Measurements from ENCODE around the gene GRB2. TPM values are rescaled to one million over a fixed set of nuclear protein-coding genes. Genes with fewer than 3 reads are reported as not detected.
A peak's percentile ranks its signal among the peaks of the same experiment; 100 is the strongest.

The GRB2 gene
- total and polyA plus RNA-seq, 2 experiments from 2014 or later: 89.0 to 112 TPM

GRCh38 chr17:75349589-75349988 is 55.9 kb downstream of the GRB2 start:
- Histone ChIP-seq H3K79me2 (replicated peaks; ENCODE audit: insufficient read depth) (peaks cover 73% of the 10 kb centered on the region), H3F3A (replicated peaks; ENCODE audit: low read depth) (peaks cover 14% of the 10 kb centered on the region), H2AFZ (no peak overlapping the region), H3K9me2 (ENCODE audit: insufficient read depth) (no peaks in the 10 kb centered on the region), H3K4me1 (ENCODE audit: insufficient read depth) (peaks cover 55% of the 10 kb centered on the region), H4K20me1 (replicated peaks; ENCODE audit: insufficient read depth) (no peaks in the 10 kb centered on the region; the same call in 1 of the 2 replicates), H3K27me3 (ENCODE audit: insufficient read depth) (no peaks in the 10 kb centered on the region), H3K36me3 (ENCODE audit: insufficient read depth) (no peaks in the 10 kb centered on the region), H3K27ac (ENCODE audit: low read depth) (peak overlapping the region; percentile 52; the same call in 1 of the 2 replicates), H3K4me3 (no peak overlapping the region), H3K4me2 (no peak overlapping the region)
- no peak for DNase-seq (ENCODE audit: low spot score)
- no peak overlapping the region for H3K27ac Mint-ChIP-seq
- ATAC-seq: no peak
- peaks cover 4% of the 10 kb centered on the region; the same call in 2 of the 3 replicates for H3K9me3 Mint-ChIP-seq
- peaks cover 6% of the 10 kb centered on the region; the same call in 2 of the 3 replicates for H3K36me3 Mint-ChIP-seq (ENCODE audit: low read depth)
- H3K4me3 Mint-ChIP-seq: no peak overlapping the region
- H3K27me3 Mint-ChIP-seq (ENCODE audit: insufficient read depth, low read depth, poor library complexity): peaks cover 5% of the 10 kb centered on the region
- TF ChIP-seq ZNF331 (CRISPR knock-in tag; IDR thresholded peaks at IDR 0.05; ENCODE audit: low read depth) (no peak), CREB1 (CRISPR knock-in tag; IDR thresholded peaks at IDR 0.05; ENCODE audit: low read depth) (no peak), ZNF114 (CRISPR knock-in tag; IDR thresholded peaks at IDR 0.05) (no peak), JUNB (IDR thresholded peaks at IDR 0.05; ENCODE audit: unreplicated experiment) (no peak), STAT1 (IDR thresholded peaks at IDR 0.05; ENCODE audit: unreplicated experiment) (no peak), EZH2phosphoT487 (IDR thresholded peaks at IDR 0.05; ENCODE audit: unreplicated experiment) (no peak), POLR2AphosphoS5 (IDR thresholded peaks at IDR 0.05; ENCODE audit: low read depth) (no peak), EZH2 (IDR thresholded peaks at IDR 0.05; ENCODE audit: low read depth, unreplicated experiment) (no peak), REST (IDR thresholded peaks at IDR 0.05; ENCODE audit: unreplicated experiment) (no peak), NANOG (IDR thresholded peaks at IDR 0.05; ENCODE audit: borderline replicate concordance) (no peak)
- TF ChIP-seq, protein P1, sequence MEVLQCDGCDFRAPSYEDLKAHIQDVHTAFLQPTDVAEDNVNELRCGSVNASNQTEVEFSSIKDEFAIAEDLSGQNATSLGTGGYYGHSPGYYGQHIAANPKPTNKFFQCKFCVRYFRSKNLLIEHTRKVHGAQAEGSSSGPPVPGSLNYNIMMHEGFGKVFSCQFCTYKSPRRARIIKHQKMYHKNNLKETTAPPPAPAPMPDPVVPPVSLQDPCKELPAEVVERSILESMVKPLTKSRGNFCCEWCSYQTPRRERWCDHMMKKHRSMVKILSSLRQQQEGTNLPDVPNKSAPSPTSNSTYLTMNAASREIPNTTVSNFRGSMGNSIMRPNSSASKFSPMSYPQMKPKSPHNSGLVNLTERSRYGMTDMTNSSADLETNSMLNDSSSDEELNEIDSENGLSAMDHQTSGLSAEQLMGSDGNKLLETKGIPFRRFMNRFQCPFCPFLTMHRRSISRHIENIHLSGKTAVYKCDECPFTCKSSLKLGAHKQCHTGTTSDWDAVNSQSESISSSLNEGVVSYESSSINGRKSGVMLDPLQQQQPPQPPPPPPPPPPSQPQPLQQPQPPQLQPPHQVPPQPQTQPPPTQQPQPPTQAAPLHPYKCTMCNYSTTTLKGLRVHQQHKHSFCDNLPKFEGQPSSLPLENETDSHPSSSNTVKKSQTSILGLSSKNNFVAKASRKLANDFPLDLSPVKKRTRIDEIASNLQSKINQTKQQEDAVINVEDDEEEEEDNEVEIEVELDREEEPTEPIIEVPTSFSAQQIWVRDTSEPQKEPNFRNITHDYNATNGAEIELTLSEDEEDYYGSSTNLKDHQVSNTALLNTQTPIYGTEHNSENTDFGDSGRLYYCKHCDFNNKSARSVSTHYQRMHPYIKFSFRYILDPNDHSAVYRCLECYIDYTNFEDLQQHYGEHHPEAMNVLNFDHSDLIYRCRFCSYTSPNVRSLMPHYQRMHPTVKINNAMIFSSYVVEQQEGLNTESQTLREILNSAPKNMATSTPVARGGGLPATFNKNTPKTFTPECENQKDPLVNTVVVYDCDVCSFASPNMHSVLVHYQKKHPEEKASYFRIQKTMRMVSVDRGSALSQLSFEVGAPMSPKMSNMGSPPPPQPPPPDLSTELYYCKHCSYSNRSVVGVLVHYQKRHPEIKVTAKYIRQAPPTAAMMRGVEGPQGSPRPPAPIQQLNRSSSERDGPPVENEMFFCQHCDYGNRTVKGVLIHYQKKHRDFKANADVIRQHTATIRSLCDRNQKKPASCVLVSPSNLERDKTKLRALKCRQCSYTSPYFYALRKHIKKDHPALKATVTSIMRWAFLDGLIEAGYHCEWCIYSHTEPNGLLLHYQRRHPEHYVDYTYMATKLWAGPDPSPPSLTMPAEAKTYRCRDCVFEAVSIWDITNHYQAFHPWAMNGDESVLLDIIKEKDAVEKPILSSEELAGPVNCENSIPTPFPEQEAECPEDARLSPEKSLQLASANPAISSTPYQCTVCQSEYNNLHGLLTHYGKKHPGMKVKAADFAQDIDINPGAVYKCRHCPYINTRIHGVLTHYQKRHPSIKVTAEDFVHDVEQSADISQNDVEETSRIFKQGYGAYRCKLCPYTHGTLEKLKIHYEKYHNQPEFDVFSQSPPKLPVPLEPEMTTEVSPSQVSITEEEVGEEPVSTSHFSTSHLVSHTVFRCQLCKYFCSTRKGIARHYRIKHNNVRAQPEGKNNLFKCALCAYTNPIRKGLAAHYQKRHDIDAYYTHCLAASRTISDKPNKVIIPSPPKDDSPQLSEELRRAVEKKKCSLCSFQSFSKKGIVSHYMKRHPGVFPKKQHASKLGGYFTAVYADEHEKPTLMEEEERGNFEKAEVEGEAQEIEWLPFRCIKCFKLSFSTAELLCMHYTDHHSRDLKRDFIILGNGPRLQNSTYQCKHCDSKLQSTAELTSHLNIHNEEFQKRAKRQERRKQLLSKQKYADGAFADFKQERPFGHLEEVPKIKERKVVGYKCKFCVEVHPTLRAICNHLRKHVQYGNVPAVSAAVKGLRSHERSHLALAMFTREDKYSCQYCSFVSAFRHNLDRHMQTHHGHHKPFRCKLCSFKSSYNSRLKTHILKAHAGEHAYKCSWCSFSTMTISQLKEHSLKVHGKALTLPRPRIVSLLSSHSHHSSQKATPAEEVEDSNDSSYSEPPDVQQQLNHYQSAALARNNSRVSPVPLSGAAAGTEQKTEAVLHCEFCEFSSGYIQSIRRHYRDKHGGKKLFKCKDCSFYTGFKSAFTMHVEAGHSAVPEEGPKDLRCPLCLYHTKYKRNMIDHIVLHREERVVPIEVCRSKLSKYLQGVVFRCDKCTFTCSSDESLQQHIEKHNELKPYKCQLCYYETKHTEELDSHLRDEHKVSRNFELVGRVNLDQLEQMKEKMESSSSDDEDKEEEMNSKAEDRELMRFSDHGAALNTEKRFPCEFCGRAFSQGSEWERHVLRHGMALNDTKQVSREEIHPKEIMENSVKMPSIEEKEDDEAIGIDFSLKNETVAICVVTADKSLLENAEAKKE (CRISPR knock-in tag; IDR thresholded peaks at IDR 0.05): no peak
- TF ChIP-seq, protein P2, sequence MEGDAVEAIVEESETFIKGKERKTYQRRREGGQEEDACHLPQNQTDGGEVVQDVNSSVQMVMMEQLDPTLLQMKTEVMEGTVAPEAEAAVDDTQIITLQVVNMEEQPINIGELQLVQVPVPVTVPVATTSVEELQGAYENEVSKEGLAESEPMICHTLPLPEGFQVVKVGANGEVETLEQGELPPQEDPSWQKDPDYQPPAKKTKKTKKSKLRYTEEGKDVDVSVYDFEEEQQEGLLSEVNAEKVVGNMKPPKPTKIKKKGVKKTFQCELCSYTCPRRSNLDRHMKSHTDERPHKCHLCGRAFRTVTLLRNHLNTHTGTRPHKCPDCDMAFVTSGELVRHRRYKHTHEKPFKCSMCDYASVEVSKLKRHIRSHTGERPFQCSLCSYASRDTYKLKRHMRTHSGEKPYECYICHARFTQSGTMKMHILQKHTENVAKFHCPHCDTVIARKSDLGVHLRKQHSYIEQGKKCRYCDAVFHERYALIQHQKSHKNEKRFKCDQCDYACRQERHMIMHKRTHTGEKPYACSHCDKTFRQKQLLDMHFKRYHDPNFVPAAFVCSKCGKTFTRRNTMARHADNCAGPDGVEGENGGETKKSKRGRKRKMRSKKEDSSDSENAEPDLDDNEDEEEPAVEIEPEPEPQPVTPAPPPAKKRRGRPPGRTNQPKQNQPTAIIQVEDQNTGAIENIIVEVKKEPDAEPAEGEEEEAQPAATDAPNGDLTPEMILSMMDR (conservative IDR thresholded peaks at IDR 0.05; ENCODE audit: low read depth in 2 of 2): no peak
- TF ChIP-seq, protein P3, sequence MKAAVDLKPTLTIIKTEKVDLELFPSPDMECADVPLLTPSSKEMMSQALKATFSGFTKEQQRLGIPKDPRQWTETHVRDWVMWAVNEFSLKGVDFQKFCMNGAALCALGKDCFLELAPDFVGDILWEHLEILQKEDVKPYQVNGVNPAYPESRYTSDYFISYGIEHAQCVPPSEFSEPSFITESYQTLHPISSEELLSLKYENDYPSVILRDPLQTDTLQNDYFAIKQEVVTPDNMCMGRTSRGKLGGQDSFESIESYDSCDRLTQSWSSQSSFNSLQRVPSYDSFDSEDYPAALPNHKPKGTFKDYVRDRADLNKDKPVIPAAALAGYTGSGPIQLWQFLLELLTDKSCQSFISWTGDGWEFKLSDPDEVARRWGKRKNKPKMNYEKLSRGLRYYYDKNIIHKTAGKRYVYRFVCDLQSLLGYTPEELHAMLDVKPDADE (IDR thresholded peaks at IDR 0.05): no peak
- peaks cover 54% of the 10 kb centered on the region for H3K4me1 Mint-ChIP-seq

Data from GM23338 (cell line).